HT1080 (cell line): ENCODE results near the gene TSPAN9. TPM values are rescaled to one million over a fixed set of nuclear protein-coding genes. Genes with fewer than 3 reads are reported as not detected.

Experiments used
- DNase-seq: peaks from one replicate; pipeline ENCODE4 v3.0.0-alpha.2; 2015; ENCODE audit warnings: low read depth
- total RNA-seq: library from RNA; depleted of rRNA; stranded (reverse); fragments of >200 nt; shearing (Covaris generic); gene quantifications from 2 replicates; pipeline ENCODE4 v1.2.3, GENCODE V29; 2014

The TSPAN9 gene
- total RNA-seq, 1 experiment from 2014 or later = 18.5 TPM

DNA sequence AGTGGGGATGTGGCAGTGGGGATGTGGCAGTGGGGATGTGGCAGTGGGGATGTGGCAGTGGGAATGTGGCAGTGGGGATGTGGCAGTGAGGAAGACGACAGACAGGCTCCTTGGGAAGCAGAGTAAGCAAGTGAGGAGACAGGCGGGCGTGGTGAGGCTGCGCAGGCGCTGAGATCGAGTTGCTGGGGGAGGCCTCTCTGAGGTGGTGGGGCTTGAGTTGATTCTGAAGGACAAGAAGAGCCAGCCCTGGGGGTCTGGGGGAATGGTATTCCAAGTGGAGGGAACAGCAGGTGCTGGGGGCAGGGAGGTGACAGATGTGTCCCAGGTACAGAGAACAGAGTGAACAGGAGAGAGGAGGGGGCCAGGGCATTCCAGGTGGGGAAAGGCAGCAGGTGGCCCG, 33.8 kb upstream of the TSPAN9 start:
- no peak for DNase-seq

DNA sequence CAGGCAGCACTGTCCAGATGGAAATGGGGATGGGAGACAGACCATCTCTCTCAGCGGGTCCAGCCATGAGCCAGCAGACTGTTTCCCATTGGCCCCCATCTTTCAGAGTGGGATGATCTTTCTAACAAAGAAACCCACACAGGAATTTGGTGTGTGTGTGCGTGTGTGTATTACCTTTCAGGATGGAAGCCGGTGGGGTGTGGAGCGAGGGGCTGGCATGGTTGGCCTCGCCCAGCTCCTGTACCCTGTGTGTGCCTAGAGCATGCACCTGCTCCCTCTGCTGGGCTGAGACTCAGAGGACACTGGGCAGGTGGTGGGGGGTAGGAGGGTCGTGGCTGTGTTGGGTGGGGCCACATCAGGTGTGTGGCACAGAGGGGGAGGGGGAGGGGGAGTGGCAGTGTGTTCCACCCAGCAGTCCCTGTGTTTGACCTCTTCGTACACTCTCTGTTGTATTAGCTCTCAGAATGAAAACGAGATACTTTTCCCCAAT, 33.0 kb upstream of the TSPAN9 start:
- DNase-seq = no peak

DNA sequence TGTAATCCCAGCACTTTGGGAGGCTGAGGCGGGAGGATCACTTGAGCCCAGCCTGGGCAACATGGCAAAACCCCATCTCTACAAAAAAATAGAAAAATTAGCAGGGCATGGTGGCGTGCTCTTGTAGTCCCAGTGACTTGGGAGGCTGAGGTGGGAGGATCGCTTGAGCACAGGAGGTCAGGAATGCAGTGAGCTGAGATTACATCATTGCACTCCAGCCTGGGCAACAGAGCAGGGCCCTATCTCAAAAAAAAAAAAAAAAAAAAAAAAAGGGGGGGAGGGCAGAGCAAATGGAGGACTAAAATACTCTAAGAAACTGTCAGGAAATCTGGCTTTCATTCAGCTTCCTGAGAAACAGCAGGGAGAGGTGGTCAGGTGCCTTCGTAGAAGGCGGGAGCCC, 31.7 kb upstream of the TSPAN9 start:
- DNase-seq = no peak

DNA sequence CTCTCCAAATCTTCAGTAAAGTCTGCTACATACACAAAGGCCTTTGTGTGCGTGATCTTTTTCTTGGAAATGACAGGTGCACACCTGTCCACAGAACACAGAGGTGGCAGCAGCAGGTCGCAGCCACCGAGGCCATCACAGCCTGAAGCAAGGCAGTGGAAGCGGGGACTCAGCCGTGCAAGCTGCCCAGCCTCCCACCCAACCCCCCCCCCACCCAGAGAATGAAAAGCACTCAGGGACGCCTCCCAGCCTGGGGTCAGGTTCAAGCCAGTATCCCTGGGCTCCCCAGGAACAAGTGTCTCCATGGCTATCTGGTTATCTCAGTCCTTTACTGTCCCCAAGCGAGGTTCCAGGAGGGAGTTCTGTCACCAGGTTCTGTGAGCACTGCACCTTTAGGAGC, 31.2 kb upstream of the TSPAN9 start:
- no peak for DNase-seq

- peak; percentile 58 for DNase-seq
Measured at GRCh38 chr12:3046441-3047200, 30.6 kb upstream of the TSPAN9 start.

DNA sequence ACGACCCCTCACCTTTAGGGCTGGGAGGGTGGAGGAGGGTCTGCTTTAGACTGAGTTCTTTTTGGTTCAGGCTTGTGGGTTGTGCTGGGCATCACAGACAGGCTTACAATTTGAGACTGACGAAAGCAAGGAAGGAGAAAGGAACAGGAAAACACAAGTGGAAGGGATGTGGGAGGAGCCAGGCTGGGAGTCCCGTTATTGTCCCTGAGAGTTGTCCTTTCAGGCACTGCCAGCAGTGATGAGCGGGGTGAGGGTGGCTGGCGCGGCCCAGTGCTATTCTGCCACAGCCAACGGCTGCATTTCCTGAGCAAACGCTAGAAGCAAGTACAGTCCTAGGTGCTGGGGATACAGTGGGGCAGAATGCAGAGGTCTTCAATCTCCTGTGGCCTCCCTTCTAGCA, 29.2 kb upstream of the TSPAN9 start:
- DNase-seq = no peak

DNA sequence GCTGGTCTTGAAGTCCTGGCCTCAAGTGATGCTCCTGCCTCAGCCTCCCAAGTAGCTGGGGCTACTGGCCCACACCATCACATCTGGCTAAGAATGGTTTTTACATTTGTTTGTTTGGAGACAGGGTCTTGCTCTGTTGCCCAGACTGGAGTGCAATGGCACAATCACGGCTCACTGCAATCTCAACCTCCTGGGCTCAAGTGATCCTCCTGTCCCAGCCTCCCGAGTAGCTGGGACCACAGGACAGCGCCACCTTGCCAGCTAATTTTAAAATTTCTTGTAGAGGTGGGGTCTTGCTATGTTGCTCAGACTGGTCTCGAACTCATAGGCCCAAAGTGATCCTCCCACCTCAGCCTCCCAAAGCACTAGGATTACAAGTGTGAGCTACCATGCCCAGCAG, 28.6 kb upstream of the TSPAN9 start:
- no peak for DNase-seq

GRCh38 chr12:3049176-3049575, 28.0 kb upstream of the TSPAN9 start:
- DNase-seq = no peak

- DNase-seq = no peak
Measured at GRCh38 chr12:3049611-3050249, 27.4 kb upstream of the TSPAN9 start.

- DNase-seq = no peak
Measured at GRCh38 chr12:3054374-3054773, 22.8 kb upstream of the TSPAN9 start.

DNA sequence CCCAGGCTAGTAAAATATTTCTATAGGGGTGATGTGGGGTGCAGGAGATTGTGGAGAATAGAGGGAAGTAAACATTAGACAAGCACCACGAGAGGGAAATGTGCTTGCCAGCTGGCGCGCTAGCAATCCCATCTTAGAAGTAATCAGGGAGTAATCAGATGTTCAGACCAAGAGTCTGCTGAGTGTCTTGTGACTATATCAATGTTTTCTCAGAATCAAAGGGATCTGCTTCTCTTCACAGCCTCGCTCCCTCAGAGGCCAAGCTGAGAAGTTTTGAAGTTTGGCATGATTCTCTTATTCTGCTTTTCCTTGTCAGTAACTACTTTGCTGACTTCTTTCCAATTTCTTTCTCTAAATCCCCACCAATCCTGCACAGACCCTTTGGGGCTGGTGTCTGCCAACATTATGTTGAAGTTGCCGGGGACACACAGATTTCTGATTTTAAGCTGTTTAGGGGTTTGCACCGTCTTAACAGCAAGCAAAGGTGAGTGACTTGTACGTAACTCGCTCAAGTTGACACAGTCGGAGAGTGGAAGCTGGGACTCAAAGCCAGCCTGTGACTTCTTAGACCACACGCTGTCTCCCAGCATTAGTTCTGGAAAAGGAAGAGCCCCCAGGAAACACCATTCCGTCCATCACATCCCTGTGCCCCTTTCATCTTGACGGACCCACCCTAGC, 22.0 kb upstream of the TSPAN9 start:
- DNase-seq = no peak

- no peak for DNase-seq
Measured at GRCh38 chr12:3055704-3056467, 21.3 kb upstream of the TSPAN9 start.

DNA sequence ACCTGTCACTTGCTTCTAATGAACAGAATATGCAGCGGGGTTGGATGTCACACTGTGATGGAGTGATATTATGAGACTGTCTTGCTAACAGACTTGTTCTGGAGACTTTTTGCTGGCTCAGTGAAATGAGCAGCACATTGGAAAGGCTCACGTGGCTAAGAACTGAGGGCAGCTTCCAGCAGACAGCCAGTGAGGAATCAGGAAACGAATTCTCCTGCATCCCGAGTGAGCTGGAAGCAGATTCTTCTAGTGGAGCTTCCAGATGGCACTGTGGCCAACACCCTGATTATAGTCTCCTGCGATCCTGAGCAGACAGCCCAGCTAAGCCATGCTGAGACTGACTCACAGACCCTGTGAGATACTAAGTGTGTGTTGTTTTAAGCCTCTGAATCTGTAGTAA, 16.1 kb upstream of the TSPAN9 start:
- DNase-seq = peak; percentile 41

DNA sequence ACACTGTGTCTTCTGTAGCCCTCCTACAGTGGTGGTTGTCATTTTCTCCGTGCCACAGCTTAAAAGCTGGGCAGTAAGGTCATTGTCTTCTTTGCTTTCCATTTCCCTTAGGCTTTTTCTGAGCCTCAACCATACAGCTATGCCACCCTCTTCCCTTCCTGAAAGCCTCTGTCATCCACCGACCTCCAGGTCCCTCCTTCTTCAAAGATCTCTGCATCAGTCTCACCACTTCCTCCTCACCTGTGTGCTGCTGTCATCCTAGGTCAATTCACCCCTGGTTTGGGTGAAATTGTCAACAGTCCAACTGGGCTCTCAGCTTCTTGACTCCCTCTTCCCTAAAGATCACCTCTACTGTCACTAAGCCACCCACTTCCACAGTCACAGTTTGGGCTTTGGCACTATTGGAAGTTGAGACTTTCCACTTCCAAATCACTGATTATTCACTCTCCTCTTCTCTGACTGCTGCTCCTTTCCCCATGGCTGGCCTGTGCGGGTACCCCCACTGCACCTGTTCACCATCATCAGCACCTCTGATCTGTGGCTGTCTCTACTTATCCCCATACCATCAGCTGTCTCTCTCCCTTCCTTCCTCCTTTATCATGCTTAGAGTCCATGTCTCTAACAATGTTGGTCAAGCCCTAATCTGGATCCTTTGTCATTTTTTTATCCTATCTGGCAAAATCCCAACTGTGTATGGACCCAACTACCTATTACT, 15.5 kb upstream of the TSPAN9 start:
- no peak for DNase-seq

DNA sequence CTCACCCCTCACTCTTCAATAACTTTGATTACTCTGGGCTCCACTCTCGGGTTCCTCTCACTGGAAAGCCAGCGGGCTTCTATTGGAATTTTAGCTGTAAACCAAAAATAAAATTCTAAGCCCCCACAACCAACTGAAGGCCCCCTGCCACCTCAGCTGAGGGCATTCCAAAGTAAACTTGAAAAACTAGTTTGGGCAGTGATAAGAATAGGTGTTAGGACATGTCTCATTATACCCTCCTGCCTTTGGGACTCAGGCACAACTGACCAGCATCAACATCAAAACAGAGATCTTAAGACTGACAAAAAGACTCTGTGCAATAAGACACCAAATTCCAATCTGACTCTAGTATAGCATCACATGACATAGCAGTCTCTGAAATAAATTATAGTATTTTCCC, 11.9 kb upstream of the TSPAN9 start:
- DNase-seq = no peak

GRCh38 chr12:3065846-3066245, 11.3 kb upstream of the TSPAN9 start:
- DNase-seq = peak; percentile 39

DNA sequence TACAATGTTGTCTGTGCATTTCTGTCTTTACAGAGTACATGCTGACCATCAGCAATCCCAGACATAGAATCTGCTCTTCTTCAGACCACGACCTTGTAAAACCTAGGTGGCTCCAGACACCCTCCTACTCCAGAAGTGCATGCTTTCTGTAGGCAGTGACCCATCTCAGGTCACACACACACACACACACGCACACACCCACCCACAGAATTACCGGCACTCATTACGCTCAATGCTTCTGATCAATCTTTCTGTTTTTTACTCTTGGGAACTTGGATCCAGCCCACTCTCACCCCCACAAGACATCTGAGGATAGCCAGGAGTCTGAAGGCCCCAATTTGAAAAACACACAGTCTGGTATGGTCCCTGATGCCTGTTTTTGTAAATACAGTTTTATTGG, 7.5 kb upstream of the TSPAN9 start:
- no peak for DNase-seq

DNA sequence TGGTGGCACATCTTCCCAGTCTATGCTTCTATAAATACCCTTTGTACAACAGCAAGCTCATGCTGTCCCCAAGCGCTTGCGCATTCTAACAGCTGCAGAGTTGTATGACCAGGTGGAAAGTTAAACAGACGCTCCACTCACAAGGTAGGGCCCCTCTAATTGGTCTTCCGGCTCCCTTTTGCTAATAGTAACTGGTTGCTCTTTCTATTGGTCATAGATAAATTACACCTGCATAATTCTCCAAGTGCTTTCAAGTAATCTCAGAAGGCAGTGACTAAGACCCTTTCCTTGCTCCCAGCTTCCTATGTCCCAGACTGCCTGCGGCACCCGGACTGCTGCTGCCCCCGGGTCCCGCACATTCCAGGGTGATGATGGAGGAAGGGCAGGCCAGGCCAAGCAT, 6.1 kb upstream of the TSPAN9 start:
- no peak for DNase-seq

DNA sequence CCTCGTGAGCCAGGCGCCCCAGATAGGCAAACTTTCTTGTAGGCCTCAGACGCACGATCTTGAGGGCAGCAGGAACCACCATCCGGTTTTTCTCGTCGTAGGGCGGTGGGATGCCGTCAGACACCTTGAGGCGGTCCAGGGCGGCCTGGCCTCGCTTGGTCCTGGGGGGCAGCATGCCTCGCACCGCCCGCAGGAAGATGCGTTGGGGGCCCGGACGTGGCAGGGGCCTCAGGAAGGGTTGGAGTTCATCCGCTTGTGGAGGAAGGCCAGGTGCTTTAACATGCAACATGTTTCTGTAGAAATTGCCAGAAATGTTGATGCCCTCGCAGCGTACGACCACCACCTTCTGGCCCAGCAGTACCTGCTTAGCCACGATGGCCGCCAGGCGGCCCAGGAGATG, 5.5 kb upstream of the TSPAN9 start:
- no peak for DNase-seq

DNA sequence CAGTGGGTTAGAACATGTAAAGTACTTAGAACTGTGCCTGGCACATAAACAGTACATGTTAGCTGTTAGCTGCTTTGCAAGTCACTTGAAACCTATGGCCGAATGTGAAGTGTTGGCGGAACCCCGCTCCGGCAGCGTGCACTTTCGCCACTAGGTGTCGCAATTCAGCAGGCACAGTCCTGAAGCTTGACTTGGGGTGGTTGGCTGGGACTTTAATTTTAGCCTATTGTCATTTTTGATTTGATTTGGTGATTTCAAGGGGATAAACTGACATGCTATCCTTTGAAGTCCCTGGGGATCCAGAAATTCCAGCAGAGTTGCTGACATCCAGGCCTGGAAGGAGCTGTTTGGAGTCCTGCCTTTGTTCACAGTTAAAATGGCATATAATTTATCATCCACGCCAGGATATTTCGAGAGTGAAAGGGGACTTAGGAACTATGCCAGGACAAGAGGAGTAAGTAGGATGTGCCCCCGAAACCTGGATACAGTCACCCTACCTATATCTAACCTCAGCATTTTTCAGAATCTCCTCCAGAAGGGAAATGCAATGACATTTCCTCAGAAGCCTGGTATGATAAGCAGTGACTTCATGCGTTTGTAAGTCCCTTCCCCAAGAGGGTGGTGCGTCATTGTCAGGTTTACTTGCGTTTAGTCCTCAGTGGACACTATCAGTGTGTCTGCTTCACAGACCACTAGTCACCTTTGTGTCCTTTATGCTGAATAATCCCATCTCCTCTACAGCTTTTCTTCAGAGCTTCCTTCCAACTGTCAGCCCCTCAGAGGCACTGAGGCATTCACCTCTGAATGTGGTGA, 3.5 kb upstream of the TSPAN9 start:
- DNase-seq = peak; percentile 82
